ENCODE measurements around the gene LRP1. TPM values are rescaled to one million over a fixed set of nuclear protein-coding genes. Genes with fewer than 3 reads are reported as not detected.

LRP1 gene
- total RNA-seq, 1 experiment from 2014 or later, result 14.7 TPM

- H3K4me1 ChIP-seq (ENCODE audit: insufficient read depth, low read length), result no peaks in the 10 kb centered on the region
- ChIA-PET POLR2A (ENCODE audit: unreplicated experiment) (no interaction called here), CTCF (no interaction called here)
- no peak overlapping the region for H3K9ac ChIP-seq (ENCODE audit: low read length)
- BruUV-seq (replicated peaks), result no TSS peak
- DNase-seq (no peak), ATAC-seq (no peak)
- H3K27ac ChIP-seq (ENCODE audit: low read length), result no peak overlapping the region
- H3K9me2 ChIP-seq (replicated peaks; ENCODE audit: low read length), result no peaks in the 10 kb centered on the region
- TF ChIP-seq EZH2 (IDR thresholded peaks at IDR 0.05; ENCODE audit: low read length, unreplicated experiment), result no peak
- TF ChIP-seq, protein P1, sequence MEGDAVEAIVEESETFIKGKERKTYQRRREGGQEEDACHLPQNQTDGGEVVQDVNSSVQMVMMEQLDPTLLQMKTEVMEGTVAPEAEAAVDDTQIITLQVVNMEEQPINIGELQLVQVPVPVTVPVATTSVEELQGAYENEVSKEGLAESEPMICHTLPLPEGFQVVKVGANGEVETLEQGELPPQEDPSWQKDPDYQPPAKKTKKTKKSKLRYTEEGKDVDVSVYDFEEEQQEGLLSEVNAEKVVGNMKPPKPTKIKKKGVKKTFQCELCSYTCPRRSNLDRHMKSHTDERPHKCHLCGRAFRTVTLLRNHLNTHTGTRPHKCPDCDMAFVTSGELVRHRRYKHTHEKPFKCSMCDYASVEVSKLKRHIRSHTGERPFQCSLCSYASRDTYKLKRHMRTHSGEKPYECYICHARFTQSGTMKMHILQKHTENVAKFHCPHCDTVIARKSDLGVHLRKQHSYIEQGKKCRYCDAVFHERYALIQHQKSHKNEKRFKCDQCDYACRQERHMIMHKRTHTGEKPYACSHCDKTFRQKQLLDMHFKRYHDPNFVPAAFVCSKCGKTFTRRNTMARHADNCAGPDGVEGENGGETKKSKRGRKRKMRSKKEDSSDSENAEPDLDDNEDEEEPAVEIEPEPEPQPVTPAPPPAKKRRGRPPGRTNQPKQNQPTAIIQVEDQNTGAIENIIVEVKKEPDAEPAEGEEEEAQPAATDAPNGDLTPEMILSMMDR (conservative IDR thresholded peaks at IDR 0.05; ENCODE audit: low read depth, low read length), result no peak
- intact Hi-C loops (cut with micrococcal nuclease), result no loop called here
- no peak overlapping the region for H3K4me3 ChIP-seq (ENCODE audit: low read length)
- no peaks in the 10 kb centered on the region for H3K9me3 ChIP-seq (ENCODE audit: low read length)
- no peaks in the 10 kb centered on the region; the same call in 1 of the 2 replicates for H3K36me3 ChIP-seq (ENCODE audit: low read depth, low read length)
- H3K4me2 ChIP-seq (ENCODE audit: low read length), result no peak overlapping the region
- no peaks in the 10 kb centered on the region for H3K27me3 ChIP-seq (ENCODE audit: low read length)
- H4K20me1 ChIP-seq (ENCODE audit: low read length), result no peaks in the 10 kb centered on the region
- no peaks in the 10 kb centered on the region for H3K79me2 ChIP-seq (ENCODE audit: low read length)
- no peak overlapping the region for H2AFZ ChIP-seq (ENCODE audit: low read length)
- no peaks in the 10 kb centered on the region for H3F3A ChIP-seq (ENCODE audit: low read length, unreplicated experiment)
Measured at GRCh38 chr12:57203201-57203600, 74.9 kb downstream of the LRP1 start.

- TF ChIP-seq, protein P1 (conservative IDR thresholded peaks at IDR 0.05; ENCODE audit: low read depth, low read length), result no peak
- TF ChIP-seq EZH2 (IDR thresholded peaks at IDR 0.05; ENCODE audit: low read length, unreplicated experiment) (no peak), EZH2phosphoT487 (IDR thresholded peaks at IDR 0.05; ENCODE audit: borderline replicate concordance, low read length) (no peak)
- Histone ChIP-seq H3F3A (ENCODE audit: low read length, unreplicated experiment) (no peaks in the 10 kb centered on the region), H2AFZ (ENCODE audit: low read length) (no peak overlapping the region), H3K36me3 (ENCODE audit: low read depth, low read length) (no peaks in the 10 kb centered on the region; the same call in 1 of the 2 replicates), H3K9me3 (ENCODE audit: low read length) (no peaks in the 10 kb centered on the region), H3K9me2 (replicated peaks; ENCODE audit: low read length) (no peaks in the 10 kb centered on the region), H3K79me2 (ENCODE audit: low read length) (no peaks in the 10 kb centered on the region), H3K4me1 (ENCODE audit: insufficient read depth, low read length) (no peaks in the 10 kb centered on the region), H3K27me3 (ENCODE audit: low read length) (no peaks in the 10 kb centered on the region), H3K9ac (ENCODE audit: low read length) (no peak overlapping the region), H3K4me2 (ENCODE audit: low read length) (no peak overlapping the region), H3K27ac (ENCODE audit: low read length) (no peak overlapping the region), H3K4me3 (ENCODE audit: low read length) (no peak overlapping the region), H4K20me1 (ENCODE audit: low read length) (no peaks in the 10 kb centered on the region)
- ATAC-seq (no peak), DNase-seq (no peak)
- no TSS peak for BruUV-seq (replicated peaks)
- ChIA-PET POLR2A (ENCODE audit: unreplicated experiment) (no interaction called here), CTCF (no interaction called here)
- intact Hi-C loops (cut with micrococcal nuclease), result no loop called here
Measured at GRCh38 chr12:57203791-57204190, 75.5 kb downstream of the LRP1 start.

DNA sequence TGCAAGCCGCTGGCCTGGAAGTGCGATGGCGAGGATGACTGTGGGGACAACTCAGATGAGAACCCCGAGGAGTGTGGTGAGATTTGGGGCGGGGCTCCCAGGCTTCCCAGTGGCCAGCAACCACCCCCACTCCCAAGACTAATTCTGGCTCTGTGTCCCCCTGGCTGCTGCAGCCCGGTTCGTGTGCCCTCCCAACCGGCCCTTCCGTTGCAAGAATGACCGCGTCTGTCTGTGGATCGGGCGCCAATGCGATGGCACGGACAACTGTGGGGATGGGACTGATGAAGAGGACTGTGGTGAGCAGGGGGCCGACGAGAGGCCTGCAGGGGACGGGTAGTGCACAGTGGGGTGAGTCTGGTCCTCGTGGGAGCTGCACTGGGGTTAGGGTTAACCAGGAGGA is 76.2 kb downstream of the LRP1 start:
- intact Hi-C loops (cut with micrococcal nuclease), result no loop called here
- ATAC-seq, result no peak
- Histone ChIP-seq H3K4me1 (ENCODE audit: insufficient read depth, low read length) (no peaks in the 10 kb centered on the region), H2AFZ (ENCODE audit: low read length) (no peak overlapping the region), H3K4me3 (ENCODE audit: low read length) (no peak overlapping the region), H3K9me3 (ENCODE audit: low read length) (no peaks in the 10 kb centered on the region), H3K9me2 (replicated peaks; ENCODE audit: low read length) (no peaks in the 10 kb centered on the region), H3K27ac (ENCODE audit: low read length) (no peak overlapping the region), H3K4me2 (ENCODE audit: low read length) (no peak overlapping the region), H3K9ac (ENCODE audit: low read length) (no peak overlapping the region), H3F3A (ENCODE audit: low read length, unreplicated experiment) (no peaks in the 10 kb centered on the region), H4K20me1 (ENCODE audit: low read length) (no peaks in the 10 kb centered on the region), H3K27me3 (ENCODE audit: low read length) (no peaks in the 10 kb centered on the region), H3K36me3 (ENCODE audit: low read depth, low read length) (no peaks in the 10 kb centered on the region; the same call in 1 of the 2 replicates), H3K79me2 (ENCODE audit: low read length) (no peaks in the 10 kb centered on the region)
- no peak for DNase-seq
- ChIA-PET POLR2A (ENCODE audit: unreplicated experiment) (no interaction called here), CTCF (no interaction called here)
- TSS peak; percentile 27 for BruUV-seq (replicated peaks)
- TF ChIP-seq, protein P1 (conservative IDR thresholded peaks at IDR 0.05; ENCODE audit: low read depth, low read length), result no peak
- no peak for TF ChIP-seq EZH2 (IDR thresholded peaks at IDR 0.05; ENCODE audit: low read length, unreplicated experiment)
